CD4-positive, alpha-beta T cell treated with Interleukin-15 for 1 hour (primary cell): ENCODE measurements around the gene CCDC124.
A peak's percentile ranks its signal among the peaks of the same experiment; 100 is the strongest.

Experiments
- DNase-seq: peaks from one replicate; pipeline ENCODE4 v3.0.0-alpha.2; 2020

Gene CCDC124

DNA sequence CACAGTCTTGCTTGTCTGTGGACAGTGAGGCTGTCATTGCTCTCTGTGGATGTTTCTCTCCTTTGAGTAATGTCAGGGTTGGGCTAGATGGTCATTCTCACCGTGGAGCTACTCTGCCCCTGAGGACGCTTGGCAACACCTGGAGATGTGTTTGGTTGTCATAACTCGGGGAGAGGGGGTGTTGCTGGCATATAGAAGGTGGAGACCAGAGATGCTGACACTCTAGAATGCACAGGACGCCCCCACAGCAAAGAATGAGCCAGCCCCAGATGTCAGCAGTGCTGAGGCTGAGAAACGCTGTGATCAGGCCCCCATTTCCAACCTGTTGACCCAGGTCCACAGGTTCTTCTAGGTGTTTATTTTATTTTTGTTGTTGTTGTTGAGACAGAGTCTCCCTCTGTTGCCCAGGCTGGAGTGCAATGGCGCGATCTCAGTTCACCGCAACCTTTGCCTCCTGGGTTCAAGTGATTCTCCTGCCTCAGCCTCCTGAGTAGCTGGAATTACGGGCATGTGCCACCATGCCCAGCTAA, 4.6 kb downstream of the CCDC124 start:
- DNase-seq: no peak

- DNase-seq: peak; percentile 81
These were observed 5.5 kb downstream of the CCDC124 start for GRCh38 chr19:17938092-17938845.

DNA sequence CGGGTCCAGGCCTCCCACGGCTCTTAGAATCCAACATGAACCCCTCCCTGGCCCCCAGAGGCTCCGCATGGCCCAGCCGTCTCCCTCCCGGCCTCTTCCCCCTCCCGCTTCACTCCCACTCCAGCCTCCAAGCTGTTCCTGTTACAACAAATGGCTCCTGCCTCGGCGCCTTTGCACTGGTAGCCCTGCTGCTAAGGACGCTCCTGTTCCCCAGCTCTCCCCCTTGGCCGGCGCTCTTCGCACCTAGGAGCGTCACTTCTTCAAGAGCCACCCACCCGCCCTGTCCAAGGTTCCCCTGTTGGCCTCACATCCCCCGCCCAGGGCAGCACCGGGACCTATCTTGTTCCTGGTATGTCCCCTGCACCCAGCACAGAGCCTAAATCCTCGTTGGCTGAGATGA, 9.4 kb downstream of the CCDC124 start:
- DNase-seq: no peak

DNA sequence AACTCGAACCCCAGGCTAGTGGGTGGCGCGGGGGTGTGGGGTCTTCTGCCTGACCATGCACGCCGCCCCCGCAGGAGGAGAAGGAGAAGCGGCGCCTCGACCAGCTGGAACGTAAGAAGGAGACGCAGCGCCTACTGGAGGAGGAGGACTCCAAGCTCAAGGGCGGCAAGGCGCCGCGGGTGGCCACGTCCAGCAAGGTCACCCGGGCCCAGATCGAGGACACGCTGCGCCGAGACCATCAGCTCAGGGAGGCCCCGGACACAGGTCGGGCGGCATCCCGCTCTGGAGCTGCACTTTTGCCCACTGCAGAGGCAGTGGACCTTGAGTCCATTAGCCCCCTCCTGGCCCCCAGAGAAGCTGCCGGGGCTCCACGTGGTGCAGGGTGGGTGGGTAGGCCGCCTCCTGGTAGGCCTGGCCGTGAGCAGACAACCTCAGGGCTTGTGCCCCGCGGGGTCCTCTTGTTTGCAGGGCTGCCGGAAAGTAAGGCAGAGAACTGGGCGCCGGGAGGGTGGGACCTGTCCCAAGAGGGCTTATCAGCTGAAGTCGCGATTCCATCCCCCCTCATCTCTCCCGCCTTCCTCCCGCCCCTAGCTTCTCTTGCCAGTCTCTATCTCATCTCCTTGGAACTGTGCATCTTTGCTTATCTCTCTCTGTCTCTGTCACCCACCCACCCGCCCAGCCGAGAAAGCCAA, 9.9 kb downstream of the CCDC124 start:
- no peak for DNase-seq

DNA sequence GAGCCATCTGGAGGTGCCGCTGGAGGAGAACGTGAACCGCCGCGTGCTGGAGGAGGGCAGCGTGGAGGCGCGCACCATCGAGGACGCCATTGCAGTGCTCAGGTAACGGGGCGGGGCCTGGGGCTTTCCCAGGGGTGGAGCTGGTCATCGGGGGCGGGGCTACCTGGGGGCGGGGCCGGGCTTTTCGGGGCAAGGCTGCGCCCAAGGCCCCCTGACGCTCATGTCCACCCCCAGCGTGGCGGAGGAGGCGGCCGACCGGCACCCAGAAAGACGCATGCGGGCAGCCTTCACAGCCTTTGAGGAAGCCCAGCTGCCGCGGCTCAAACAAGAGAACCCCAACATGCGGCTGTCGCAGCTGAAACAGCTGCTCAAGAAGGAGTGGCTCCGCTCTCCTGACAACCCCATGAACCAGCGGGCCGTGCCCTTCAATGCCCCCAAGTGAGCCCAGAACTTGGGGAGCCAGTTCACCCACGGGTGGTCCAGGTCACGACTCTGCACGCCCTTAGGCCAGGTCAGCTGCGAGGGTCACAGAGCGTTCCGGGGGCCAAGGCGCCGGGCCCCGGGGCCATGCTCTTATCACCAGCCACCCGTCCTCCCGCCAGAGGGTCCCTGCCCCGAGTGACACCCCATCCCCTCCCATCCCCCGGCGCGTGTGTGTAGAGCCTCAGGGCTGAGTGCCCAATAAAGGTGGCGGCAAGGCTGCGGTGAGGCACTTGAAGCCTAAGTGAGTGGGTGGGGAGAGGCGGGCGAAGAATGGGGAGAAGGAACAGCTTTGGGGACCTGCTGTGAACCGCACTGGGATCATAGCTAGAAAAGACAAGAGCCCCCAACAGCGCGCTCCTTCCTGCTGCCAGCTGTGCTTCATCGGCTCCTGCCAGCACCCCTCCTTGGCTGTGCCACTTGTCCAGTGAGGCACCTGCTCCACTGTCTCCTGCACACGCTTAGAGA, 10.7 kb downstream of the CCDC124 start:
- DNase-seq: no peak

DNA sequence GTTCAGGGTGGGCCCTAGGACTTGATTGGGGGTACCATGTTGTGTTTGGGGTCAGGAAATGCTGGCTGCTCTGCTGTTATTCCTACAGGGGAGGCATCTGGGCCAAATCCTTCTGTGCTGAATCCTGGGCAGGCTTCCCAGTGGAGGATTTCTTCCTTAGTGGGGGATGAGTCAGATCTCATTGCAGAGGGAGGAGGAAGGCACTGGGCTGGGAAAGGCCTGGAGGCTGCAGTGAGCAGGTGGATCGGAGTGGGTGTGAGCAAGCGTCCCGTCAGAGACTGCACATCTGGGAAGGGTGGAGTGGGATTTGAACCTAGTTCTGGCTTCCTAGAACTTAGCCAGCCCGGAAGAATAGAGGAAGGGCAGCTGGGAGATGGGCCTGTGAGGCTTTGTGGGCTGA, 11.5 kb downstream of the CCDC124 start:
- DNase-seq: no peak

GRCh38 chr19:17946965-17947784, 14.4 kb downstream of the CCDC124 start:
- DNase-seq: no peak

GRCh38 chr19:17947815-17948513, 15.1 kb downstream of the CCDC124 start:
- DNase-seq: peak; percentile 97

- DNase-seq: no peak
These were observed 15.7 kb downstream of the CCDC124 start for GRCh38 chr19:17948514-17948900.

- peak; percentile 26 for DNase-seq
These were observed 16.4 kb downstream of the CCDC124 start for GRCh38 chr19:17948931-17949930.

DNA sequence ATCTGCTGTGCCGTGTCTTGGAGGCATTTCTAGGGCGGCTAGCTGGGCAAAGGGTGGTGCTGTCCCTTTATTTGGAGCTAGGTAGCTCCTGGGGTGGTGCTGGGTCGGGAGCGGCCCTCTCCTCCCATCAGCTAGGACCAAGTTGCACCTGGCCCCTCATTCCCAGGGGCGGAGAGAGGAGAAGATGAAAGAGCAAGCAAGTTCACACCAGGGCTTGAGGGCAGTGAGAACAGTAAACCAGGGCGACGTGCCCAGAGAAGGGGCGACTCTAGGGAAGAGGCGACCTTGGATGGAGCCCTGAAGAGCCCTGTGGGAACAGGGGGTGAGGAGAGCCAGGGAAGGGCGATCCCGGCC, 17.1 kb downstream of the CCDC124 start:
- no peak for DNase-seq

GRCh38 chr19:17950310-17951156, 17.7 kb downstream of the CCDC124 start:
- peak; percentile 72 for DNase-seq

GRCh38 chr19:17951157-17951989, 18.6 kb downstream of the CCDC124 start:
- peak; percentile 33 for DNase-seq

DNA sequence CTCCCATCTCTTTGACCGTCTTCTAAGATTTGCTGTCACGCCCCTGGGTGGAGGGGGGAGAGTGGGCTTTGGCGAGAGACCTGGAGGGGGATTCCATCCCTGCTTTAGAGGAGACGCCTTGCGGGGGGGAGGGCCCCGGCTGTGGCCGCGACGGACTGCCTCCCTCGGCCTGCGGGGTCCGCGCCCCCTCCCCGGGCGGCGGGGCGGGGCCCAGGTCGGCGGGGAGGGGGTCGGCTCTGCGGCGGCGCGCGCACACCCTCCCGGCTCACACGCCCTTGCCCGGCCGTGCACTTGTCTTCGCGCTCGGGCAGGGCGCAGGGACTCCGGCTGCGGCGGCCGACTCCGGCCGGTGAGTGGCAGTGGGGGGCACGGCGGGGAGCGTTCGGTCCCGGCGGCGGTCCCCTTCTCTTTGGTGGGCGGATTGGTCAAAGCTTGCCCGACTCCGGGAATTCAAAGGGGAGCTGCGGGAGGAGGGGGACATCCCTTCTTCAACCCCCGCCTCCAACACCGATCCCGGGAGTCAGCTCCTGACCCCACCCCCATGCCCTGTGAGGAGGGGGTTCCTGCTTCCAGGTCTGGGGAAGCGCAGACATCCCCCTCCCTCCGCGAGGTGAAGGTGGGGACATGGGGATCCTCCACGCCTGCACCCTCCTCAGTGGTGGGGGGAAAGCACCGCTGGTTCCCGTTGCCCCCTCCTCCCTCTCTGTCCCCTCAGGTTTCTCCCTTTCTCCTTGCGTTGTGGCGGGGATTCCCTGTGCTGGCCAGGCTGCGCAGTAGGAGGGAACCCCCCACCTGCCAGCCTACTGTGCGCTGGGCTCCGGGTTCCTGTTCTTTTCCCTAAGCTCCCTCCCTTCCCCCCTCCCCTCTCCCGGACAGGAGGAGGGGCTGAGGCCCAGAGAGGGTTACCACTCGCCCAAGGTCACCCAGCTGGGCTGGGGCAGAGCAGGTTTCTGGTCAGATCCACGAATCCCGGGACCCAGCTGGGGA, 19.5 kb downstream of the CCDC124 start:
- no peak for DNase-seq

DNA sequence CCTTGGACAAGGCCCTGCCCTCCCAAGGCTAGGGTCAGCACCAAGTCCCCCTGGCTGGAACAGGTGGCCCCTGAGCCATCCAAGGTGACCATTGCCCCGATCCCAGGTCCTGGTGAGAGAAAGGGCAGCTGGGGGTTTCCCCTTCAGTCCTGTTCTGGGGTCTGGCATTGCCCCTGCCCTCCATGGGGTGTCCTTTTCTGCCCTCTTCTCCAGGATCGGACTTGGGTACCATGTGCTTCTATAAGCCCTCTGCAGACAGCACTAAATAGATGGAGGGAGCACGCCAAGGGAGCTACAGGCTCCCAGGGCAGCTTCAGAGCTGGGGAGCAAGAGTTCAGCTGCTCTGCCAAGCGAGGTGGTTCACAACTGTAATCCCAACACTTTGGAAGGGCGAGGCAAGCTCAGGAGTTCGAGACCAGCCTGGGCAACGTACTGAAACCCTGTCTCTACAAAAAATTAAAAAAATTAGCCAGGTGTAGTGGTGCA, 20.5 kb downstream of the CCDC124 start:
- DNase-seq: no peak

- no peak for DNase-seq
These were observed 21.1 kb downstream of the CCDC124 start for GRCh38 chr19:17953869-17954268.

DNA sequence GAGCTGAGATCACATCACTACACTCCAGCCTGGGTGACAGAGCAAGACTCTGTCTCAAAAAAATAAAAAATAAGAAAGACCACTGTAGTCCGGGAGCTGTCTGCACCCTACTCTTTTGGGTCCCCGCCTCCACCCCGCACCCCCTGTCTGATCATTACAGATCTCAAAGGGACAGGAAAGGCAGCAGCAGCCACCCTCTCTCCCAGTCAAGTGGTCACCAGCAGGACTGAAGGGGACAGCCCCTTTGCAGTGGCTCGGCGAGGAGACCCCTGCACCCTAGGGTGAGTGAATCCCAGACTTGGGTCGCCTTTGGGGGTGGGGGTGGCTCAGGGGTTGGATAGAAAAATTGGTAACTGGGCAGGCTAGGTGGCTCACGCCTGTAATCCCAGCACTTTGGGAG, 21.6 kb downstream of the CCDC124 start:
- DNase-seq: no peak
